GM23248 (cell line): Measurements from ENCODE around the gene SNAI3.

Experiments used
- EZH2 ChIP-seq: fragments of 200-600 bp; sonication (generic); IDR thresholded peaks from 2 replicates; pipeline ENCODE4 v1.6.1; 2018; ENCODE audit warnings: antibody characterized with exemption, mild to moderate bottlenecking; ENCODE audit not compliant: insufficient read depth, poor library complexity, severe bottlenecking
- EZH2phosphoT487 ChIP-seq: fragments of 200-600 bp; sonication (generic); IDR thresholded peaks from 2 replicates; pipeline ENCODE4 v1.6.1; 2018; ENCODE audit warnings: antibody characterized with exemption, moderate library complexity, mild to moderate bottlenecking, low read depth; ENCODE audit not compliant: insufficient read depth

GRCh38 chr16:88655733-88656281, 30.5 kb downstream of the SNAI3 start:
- TF ChIP-seq EZH2 (no peak), EZH2phosphoT487 (no peak)
